ENCODE data around the gene PCDHGB4. TPM values are rescaled to one million over a fixed set of nuclear protein-coding genes. Genes with fewer than 3 reads are reported as not detected.

PCDHGB4 gene
- total RNA-seq, 2 donors from 2014 or later, result 10.7 to 13.9 TPM

DNA sequence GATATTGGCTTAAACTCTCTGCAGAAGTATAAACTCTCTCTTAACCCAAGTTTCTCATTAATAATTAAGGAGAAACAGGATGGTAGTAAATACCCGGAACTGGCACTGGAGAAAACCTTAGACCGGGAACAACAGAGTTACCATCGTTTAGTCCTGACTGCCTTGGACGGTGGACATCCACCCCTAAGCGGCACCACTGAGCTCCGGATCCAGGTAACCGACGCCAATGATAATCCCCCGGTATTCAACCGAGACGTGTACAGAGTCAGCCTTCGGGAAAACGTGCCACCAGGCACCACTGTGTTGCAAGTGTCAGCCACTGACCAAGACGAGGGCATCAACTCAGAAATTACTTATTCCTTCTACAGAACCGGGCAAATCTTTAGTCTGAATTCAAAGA, 11.1 kb downstream of the PCDHGB4 start:
- no peaks in the 10 kb centered on the region for H3K4me1 Mint-ChIP-seq
- no peak for DNase-seq
- Histone ChIP-seq H3K4me1 (ENCODE audit: control insufficient read depth, insufficient read depth, low read length) (no peaks in the 10 kb centered on the region), H3K4me3 (ENCODE audit: low read length) (peak overlapping the region; percentile 0), H3K27ac (ENCODE audit: low read depth, low read length) (no peak overlapping the region), H3K36me3 (ENCODE audit: control insufficient read depth, insufficient read depth, low read length) (no peaks in the 10 kb centered on the region), H3K9ac (ENCODE audit: extremely low read depth, low read length, poor library complexity, severe bottlenecking) (no peak overlapping the region), H3K27me3 (ENCODE audit: control insufficient read depth, insufficient read depth, low read length, poor library complexity, severe bottlenecking) (no peaks in the 10 kb centered on the region), H3K9me3 (ENCODE audit: control insufficient read depth, low read length) (peaks cover 56% of the 10 kb centered on the region)
- WGBS, 2 experiments (ENCODE audit: insufficient coverage in 1 of 2, insufficient read length in 1 of 2), result 95 to 96% methylated on average over 15 of the region's 15 CpGs
- H3K27me3 Mint-ChIP-seq (ENCODE audit: insufficient read depth), result peaks cover 4% of the 10 kb centered on the region
- H3K4me3 Mint-ChIP-seq, result peak overlapping the region; percentile 64
- peaks cover 83% of the 10 kb centered on the region for H3K9me3 Mint-ChIP-seq
- H3K36me3 Mint-ChIP-seq (ENCODE audit: low read depth), result peaks cover 51% of the 10 kb centered on the region
- TF ChIP-seq, protein P1, sequence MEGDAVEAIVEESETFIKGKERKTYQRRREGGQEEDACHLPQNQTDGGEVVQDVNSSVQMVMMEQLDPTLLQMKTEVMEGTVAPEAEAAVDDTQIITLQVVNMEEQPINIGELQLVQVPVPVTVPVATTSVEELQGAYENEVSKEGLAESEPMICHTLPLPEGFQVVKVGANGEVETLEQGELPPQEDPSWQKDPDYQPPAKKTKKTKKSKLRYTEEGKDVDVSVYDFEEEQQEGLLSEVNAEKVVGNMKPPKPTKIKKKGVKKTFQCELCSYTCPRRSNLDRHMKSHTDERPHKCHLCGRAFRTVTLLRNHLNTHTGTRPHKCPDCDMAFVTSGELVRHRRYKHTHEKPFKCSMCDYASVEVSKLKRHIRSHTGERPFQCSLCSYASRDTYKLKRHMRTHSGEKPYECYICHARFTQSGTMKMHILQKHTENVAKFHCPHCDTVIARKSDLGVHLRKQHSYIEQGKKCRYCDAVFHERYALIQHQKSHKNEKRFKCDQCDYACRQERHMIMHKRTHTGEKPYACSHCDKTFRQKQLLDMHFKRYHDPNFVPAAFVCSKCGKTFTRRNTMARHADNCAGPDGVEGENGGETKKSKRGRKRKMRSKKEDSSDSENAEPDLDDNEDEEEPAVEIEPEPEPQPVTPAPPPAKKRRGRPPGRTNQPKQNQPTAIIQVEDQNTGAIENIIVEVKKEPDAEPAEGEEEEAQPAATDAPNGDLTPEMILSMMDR (conservative IDR thresholded peaks at IDR 0.05), result no peak
- H3K27ac Mint-ChIP-seq, result no peak overlapping the region

DNA sequence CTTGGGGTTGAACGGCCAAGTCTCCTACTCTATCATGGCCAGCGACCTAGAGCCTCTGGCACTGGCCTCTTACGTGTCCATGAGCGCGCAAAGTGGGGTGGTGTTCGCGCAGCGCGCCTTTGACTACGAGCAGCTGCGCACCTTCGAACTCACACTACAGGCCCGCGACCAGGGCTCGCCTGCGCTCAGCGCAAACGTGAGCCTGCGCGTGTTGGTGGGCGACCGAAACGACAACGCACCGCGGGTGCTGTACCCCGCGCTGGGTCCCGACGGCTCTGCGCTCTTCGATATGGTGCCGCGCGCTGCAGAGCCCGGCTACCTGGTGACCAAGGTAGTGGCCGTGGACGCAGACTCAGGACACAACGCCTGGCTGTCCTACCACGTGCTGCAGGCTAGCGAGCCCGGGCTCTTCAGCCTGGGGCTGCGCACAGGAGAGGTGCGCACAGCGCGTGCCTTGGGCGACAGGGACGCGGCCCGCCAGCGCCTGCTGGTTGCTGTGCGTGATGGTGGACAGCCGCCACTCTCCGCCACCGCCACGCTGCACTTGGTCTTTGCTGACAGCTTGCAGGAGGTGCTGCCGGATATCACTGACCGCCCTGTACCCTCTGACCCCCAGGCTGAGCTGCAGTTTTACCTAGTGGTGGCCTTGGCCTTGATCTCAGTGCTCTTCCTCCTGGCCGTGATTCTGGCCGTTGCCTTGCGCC, 12.2 kb downstream of the PCDHGB4 start:
- H3K36me3 ChIP-seq (ENCODE audit: control insufficient read depth, insufficient read depth, low read length), result no peaks in the 10 kb centered on the region
- Mint-ChIP-seq H3K27ac (no peak overlapping the region), H3K4me1 (no peaks in the 10 kb centered on the region), H3K27me3 (ENCODE audit: insufficient read depth) (peaks cover 4% of the 10 kb centered on the region), H3K4me3 (no peak overlapping the region), H3K36me3 (ENCODE audit: low read depth) (peaks cover 52% of the 10 kb centered on the region), H3K9me3 (peaks cover 84% of the 10 kb centered on the region)
- TF ChIP-seq, protein P1 (conservative IDR thresholded peaks at IDR 0.05), result no peak
- no peak overlapping the region for H3K27ac ChIP-seq (ENCODE audit: low read depth, low read length)
- H3K4me1 ChIP-seq (ENCODE audit: control insufficient read depth, insufficient read depth, low read length), result no peaks in the 10 kb centered on the region
- no peaks in the 10 kb centered on the region for H3K27me3 ChIP-seq (ENCODE audit: control insufficient read depth, insufficient read depth, low read length, poor library complexity, severe bottlenecking)
- no peak for DNase-seq
- H3K9me3 ChIP-seq (ENCODE audit: control insufficient read depth, low read length), result peaks cover 57% of the 10 kb centered on the region
- no peak overlapping the region for H3K4me3 ChIP-seq (ENCODE audit: low read length)
- 96 to 98% methylated on average over 57 to 61 of the region's 61 CpGs for WGBS, 2 experiments (ENCODE audit: insufficient coverage in 1 of 2, insufficient read length in 1 of 2)
- no peak overlapping the region for H3K9ac ChIP-seq (ENCODE audit: extremely low read depth, low read length, poor library complexity, severe bottlenecking)

GRCh38 chr5:141402553-141403243, 15.2 kb downstream of the PCDHGB4 start, which contains the start of gene PCDHGA9:
Gene PCDHGA9 (plus strand): TSS chr5:141402778. CDS start chr5:141402953, 175 bp downstream.
- no peaks in the 10 kb centered on the region for H3K4me1 ChIP-seq (ENCODE audit: control insufficient read depth, insufficient read depth, low read length)
- H3K27me3 Mint-ChIP-seq (ENCODE audit: insufficient read depth), result peaks cover 4% of the 10 kb centered on the region
- H3K9me3 Mint-ChIP-seq, result peaks cover 65% of the 10 kb centered on the region
- TF ChIP-seq, protein P1 (conservative IDR thresholded peaks at IDR 0.05), result no peak
- H3K4me3 Mint-ChIP-seq, result no peak within 1 kb of the TSS
- DNase-seq, result peak; percentile 46
- no peak within 1 kb of the TSS for H3K4me3 ChIP-seq (ENCODE audit: low read length)
- peaks cover 50% of the 10 kb centered on the region for H3K9me3 ChIP-seq (ENCODE audit: control insufficient read depth, low read length)
- H3K27me3 ChIP-seq (ENCODE audit: control insufficient read depth, insufficient read depth, low read length, poor library complexity, severe bottlenecking), result no peaks in the 10 kb centered on the region
- WGBS, 2 experiments (ENCODE audit: insufficient coverage in 1 of 2, insufficient read length in 1 of 2), result 93 to 95% methylated on average over 25 to 27 of the region's 27 CpGs
- no peak within 1 kb of the TSS for H3K27ac Mint-ChIP-seq
- no peak within 1 kb of the TSS for H3K9ac ChIP-seq (ENCODE audit: extremely low read depth, low read length, poor library complexity, severe bottlenecking)
- peaks cover 46% of the 10 kb centered on the region for H3K36me3 Mint-ChIP-seq (ENCODE audit: low read depth)
- no peaks in the 10 kb centered on the region for H3K36me3 ChIP-seq (ENCODE audit: control insufficient read depth, insufficient read depth, low read length)
- H3K27ac ChIP-seq (ENCODE audit: low read depth, low read length), result no peak within 1 kb of the TSS
- H3K4me1 Mint-ChIP-seq, result no peaks in the 10 kb centered on the region

All from endodermal cell (in vitro differentiated cells).